Esophagus squamous epithelium (tissue), 4 donors: Measurements from ENCODE around the gene CA5A.

Experiments
- POLR2A ChIP-seq, 4 donors: fragments of 450-650 bp; IDR thresholded peaks; one replicate each; pipeline ENCODE4 v1.6.1; 2017; ENCODE audit warnings: antibody characterized with exemption in 4 of 4, mild to moderate bottlenecking in 4 of 4, moderate library complexity in 3 of 4
- TF ChIP-seq, protein P1 (sequence below), 6 experiments: fragments of 450-650 bp in 4 of 6; fragments of 200-600 bp in 2 of 6; sonication (generic) in 2 of 6; IDR thresholded peaks; one replicate each; pipeline ENCODE4 v1.5.1; 2016 to 2019; ENCODE audit warnings: antibody characterized with exemption in 6 of 6, mild to moderate bottlenecking in 4 of 6, moderate library complexity in 4 of 6

DNA sequence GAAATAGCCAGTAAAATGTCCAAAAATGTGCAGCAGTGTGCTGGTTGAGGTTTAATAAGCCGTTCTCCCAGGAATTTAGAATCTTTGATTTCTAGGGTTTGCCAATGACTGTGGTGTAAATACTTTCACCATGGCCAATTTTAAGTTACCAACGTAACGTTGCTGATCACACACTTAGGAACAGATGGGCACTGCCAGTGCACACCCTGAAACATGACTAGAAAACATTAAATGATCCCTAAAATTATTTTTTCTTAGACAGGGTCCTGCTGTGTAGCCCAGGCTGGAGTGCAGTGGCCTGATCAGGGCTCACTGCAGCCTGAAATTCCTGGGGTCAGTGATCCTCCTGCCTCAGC lies 3.2 kb downstream of the CA5A start:
- TF ChIP-seq, protein P1, sequence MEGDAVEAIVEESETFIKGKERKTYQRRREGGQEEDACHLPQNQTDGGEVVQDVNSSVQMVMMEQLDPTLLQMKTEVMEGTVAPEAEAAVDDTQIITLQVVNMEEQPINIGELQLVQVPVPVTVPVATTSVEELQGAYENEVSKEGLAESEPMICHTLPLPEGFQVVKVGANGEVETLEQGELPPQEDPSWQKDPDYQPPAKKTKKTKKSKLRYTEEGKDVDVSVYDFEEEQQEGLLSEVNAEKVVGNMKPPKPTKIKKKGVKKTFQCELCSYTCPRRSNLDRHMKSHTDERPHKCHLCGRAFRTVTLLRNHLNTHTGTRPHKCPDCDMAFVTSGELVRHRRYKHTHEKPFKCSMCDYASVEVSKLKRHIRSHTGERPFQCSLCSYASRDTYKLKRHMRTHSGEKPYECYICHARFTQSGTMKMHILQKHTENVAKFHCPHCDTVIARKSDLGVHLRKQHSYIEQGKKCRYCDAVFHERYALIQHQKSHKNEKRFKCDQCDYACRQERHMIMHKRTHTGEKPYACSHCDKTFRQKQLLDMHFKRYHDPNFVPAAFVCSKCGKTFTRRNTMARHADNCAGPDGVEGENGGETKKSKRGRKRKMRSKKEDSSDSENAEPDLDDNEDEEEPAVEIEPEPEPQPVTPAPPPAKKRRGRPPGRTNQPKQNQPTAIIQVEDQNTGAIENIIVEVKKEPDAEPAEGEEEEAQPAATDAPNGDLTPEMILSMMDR (IDR thresholded peaks at IDR 0.05) = no peak
- TF ChIP-seq POLR2A (IDR thresholded peaks at IDR 0.05) = no peak
